ENCODE measurements around the gene VRK3.
"Not testable (repeated sequence)": the region's sequence is repeated elsewhere in the genome, so short reads cannot be mapped to it uniquely, and the experiment has no call there.

VRK3 gene

GRCh38 chr19:49986354-49986753 is 38.8 kb downstream of the VRK3 start:
- no peak for DNase-seq

GRCh38 chr19:49985871-49986270 is 39.3 kb downstream of the VRK3 start:
- no peak for DNase-seq

GRCh38 chr19:49984491-49984890 is 40.7 kb downstream of the VRK3 start:
- DNase-seq = no peak

GRCh38 chr19:49983645-49984229 is 41.4 kb downstream of the VRK3 start:
- DNase-seq = no peak

- DNase-seq = no peak
Observed at GRCh38 chr19:49981603-49982593, 43.3 kb downstream of the VRK3 start.

- no peak for DNase-seq
Observed at GRCh38 chr19:49978324-49978723, 46.8 kb downstream of the VRK3 start.

- DNase-seq = no peak
Observed at GRCh38 chr19:49977881-49978280, 47.3 kb downstream of the VRK3 start.

GRCh38 chr19:49977076-49977475 is 48.1 kb downstream of the VRK3 start:
- DNase-seq = no peak

- DNase-seq = no peak
Observed at GRCh38 chr19:49976496-49976895, 48.7 kb downstream of the VRK3 start.

- DNase-seq = no peak
Observed at GRCh38 chr19:49975051-49975450, 50.1 kb downstream of the VRK3 start.

- no peak for DNase-seq
Observed at GRCh38 chr19:49973987-49974386, 51.2 kb downstream of the VRK3 start.

GRCh38 chr19:49972841-49973240 is 52.3 kb downstream of the VRK3 start:
- no peak for DNase-seq

GRCh38 chr19:49971991-49972411 is 53.2 kb downstream of the VRK3 start:
- DNase-seq = no peak

GRCh38 chr19:49969355-49969754 is 55.8 kb downstream of the VRK3 start:
- not testable (repeated sequence) for DNase-seq

- DNase-seq = no peak
Observed at GRCh38 chr19:49968279-49968922, 56.8 kb downstream of the VRK3 start.

GRCh38 chr19:49960980-49961379 is 64.2 kb downstream of the VRK3 start, which contains the start of gene SIGLEC11:
TSS of gene SIGLEC11 (minus strand) at chr19:49961172. CDS start at chr19:49961081, 91 bp downstream.
- not testable (repeated sequence) for DNase-seq

GRCh38 chr19:49959892-49960291 is 65.3 kb downstream of the VRK3 start:
- not testable (repeated sequence) for DNase-seq

- DNase-seq = not testable (repeated sequence)
Observed at GRCh38 chr19:49958596-49958995, 66.6 kb downstream of the VRK3 start.

- DNase-seq = not testable (repeated sequence)
Observed at GRCh38 chr19:49958144-49958543, 67.0 kb downstream of the VRK3 start.

- DNase-seq = no peak
Observed at GRCh38 chr19:49957262-49957915, 67.8 kb downstream of the VRK3 start.

- DNase-seq = no peak
Observed at GRCh38 chr19:49956115-49956495, 69.1 kb downstream of the VRK3 start.

- DNase-seq = no peak
Observed at GRCh38 chr19:49954933-49955332, 70.2 kb downstream of the VRK3 start.

Data from DMS 273 treated with DMSO at 0.1 percent for 48 hours (cell line).